Measurements from ENCODE around the gene TRPV3.
"Not testable (repeated sequence)": the region's sequence is repeated elsewhere in the genome, so short reads cannot be mapped to it uniquely, and the experiment has no call there.

TRPV3 gene

DNA sequence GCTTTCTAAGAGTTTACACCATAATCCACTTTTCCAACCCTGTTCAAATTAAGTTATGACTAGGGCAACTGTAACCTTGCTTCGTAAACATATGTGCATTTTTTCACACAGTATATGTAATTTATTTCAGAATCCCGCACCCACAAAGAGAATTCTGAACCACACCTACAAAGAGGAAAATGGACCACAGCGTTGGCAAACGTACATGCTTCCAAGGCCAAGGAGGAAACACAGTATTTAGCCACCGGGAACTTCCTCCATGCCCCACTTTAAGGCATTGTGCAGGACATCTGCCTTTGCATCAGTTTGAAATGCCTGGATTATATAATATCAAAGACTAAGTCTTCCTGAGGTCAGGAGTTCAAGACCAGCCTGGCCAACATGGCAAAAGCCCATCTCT, 88.1 kb downstream of the TRPV3 start:
- no peak for DNase-seq

DNA sequence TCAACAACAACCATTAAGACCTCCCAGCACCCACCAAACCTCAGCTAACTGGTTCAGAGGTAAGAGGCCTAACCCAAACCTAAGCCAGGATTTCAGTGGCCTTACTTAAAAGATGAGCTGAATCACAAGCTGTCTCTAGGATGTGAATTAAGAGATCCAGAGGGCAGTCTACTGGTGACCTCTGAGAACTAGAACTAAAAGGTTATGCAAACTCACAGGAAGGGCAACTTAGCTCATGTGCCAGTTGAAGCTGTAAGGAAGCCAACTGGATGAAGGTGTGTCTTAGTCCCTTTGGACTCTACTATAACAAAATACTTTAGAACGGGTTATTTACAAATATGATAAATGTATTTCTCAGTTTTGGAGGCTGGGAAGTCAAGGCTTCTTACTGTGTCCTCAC, 91.3 kb downstream of the TRPV3 start:
- not testable (repeated sequence) for DNase-seq
